ENCODE measurements around the gene BARX2.

BARX2 gene

GRCh38 chr11:129404731-129405130, 29.1 kb downstream of the BARX2 start:
- DNase-seq, result no peak

- DNase-seq, result no peak
Observed at GRCh38 chr11:129408865-129409444, 33.3 kb downstream of the BARX2 start.

DNA sequence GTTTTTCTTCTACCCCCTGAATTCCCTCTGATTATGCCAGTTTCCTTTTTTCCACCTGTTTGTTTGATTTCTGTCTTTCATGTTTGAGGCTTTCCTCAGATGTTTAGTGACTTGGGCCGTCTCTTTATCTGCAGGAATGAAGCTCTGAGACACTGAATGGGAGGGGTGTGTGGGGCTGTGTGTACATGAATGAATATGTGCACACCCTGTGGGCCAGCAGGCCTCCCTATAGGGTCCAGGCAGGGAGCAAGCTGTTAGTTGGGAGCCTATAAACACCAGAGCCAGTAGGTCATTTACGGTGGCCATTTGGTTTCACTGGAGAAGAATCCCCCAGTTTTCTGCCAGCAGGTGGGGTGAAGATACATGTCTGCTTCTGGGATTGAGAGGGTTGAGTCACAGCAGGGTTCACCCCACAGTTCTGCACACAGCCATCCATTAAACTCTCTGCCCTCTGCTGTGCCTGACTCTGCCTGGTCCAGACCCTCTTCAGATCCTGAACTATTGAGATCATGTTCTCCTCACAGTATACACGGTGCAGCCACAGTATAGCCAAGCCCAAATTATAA, 34.8 kb downstream of the BARX2 start:
- no peak for DNase-seq

DNA sequence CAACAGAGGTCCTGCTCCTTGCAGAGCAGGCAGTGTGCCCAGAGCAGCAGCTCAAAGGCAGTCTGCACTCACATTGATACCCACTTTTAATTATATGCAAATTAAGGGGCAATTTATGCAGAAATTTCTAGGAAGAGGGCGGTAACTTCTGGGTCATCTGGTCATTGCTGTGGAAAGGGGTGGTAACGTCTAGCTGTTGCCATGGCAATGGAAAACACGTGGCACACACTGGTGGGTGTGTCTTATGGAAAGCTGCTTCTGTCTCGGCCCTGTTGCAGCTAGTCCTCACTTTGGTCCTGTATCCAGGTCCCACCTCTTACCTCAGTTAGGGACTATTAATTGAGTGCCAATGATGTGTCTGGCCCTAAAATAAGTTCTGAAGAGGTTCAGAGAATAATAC, 36.8 kb downstream of the BARX2 start:
- DNase-seq, result no peak

DNA sequence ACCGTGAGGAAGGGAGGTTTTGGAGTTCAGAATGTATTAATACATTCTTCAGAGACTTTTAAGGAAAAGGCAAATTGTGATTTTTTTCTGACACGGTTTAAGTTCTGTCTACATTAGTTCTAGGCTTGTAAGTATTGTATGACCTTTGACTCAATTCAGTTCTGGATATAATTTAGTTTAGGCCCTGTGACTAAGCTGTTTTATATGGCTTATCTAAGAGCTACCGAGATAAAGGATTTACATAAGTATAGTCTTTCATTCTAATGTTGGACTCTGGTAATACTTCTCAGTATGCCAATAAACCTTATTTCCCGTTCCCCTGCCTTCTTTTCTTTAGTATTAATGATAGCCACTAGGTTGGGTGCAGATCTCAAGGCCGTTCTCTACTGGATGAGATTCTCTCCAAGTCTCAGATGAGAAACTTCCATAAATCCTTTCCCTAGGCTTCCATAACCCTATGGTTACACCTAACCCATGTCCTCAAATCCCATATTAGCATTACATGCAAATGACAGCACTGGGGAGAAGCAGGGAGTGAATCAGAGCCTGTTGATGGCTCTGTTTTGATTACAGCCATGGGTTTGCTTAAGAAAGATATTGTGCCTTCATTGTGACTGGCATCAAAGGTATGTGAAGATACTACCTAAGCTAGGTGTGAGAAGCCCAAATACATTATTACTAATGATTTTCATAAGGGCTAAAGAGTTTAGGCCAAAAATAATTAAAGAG, 38.7 kb downstream of the BARX2 start:
- no peak for DNase-seq

GRCh38 chr11:129416080-129416820, 40.6 kb downstream of the BARX2 start:
- no peak for DNase-seq

- DNase-seq, result no peak
Observed at GRCh38 chr11:129417458-129417857, 41.8 kb downstream of the BARX2 start.

GRCh38 chr11:129418039-129418438, 42.4 kb downstream of the BARX2 start:
- DNase-seq, result no peak

DNA sequence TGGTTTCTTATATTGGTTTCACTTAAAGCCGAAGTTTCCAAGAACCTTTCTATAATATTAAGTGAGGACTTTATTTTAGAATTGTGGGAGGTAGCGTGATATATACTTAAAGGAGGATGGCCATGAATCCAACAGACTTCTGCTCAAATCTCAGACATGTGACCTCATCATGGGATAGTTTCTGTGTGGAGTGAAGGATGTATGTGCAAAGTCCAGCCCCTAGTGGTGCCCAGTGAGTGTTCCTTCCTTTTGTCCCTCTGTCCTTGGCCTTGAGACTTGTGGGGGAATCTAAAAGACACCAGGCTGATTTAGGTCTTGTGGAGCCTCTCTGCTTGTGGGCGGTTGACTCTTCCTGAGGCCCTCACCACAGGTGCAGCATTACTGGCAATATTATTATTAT, 43.7 kb downstream of the BARX2 start:
- no peak for DNase-seq

DNA sequence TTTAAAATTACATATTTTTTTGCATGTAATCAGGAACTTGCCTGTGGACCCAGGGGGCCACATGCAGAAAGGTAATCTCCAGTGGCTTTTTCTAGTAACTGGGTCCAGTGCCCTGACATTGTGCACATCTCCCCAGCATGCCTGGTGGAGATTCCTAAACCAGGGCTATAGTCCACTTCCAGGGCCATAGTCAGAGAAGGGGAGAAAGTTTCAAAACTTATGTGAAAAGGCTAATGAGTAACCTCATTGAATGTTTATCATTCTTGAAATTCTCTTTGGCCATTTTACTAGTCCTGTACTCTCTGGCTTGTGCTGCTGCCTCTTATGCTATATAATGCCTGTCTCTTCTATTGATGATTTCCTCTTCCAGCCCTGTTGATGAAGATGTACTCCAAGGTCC, 47.8 kb downstream of the BARX2 start:
- DNase-seq, result no peak

- DNase-seq, result no peak
Observed at GRCh38 chr11:129425214-129425613, 49.6 kb downstream of the BARX2 start.

DNA sequence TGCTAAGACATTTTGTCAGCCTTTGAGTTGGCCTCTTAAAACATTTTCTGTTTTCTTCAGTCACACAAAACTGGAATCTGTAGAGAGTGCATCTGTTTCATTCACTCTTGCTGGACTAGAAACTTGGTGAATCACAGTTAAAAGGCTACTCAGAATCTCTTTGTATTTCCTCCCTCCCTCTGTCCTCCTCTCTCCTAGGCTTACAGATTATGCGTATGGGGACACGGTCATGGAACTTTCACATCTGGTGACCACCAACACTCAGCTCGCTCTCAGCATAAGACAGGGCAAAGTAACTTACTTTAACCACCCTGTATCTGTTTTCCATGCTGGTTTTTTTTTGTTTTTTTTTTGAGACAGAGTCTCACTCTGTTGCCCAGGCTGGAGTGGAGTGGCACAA, 50.4 kb downstream of the BARX2 start:
- DNase-seq, result no peak

GRCh38 chr11:129426776-129427175, 51.1 kb downstream of the BARX2 start:
- no peak for DNase-seq

DNA sequence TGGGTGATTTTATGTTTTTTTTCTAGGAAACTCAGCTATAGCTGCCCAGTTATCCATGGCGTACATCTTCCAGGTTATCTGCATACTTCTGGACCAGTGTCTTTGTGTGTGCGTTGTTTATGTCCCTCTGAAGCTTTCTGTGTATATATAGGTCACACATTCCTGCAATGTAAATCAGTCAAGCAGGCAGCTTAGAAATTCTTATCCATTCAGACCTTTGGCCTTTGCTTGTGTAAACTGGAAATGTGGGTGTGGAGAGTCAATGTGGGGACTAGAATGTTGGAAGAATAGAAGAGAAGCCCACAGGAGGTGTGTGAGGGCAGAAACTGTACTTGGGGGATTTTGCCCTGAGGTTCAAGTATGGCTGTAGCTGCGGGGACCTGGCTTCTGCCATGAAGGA, 51.7 kb downstream of the BARX2 start:
- DNase-seq, result no peak

GRCh38 chr11:129427816-129428406, 52.3 kb downstream of the BARX2 start:
- no peak for DNase-seq

- DNase-seq, result no peak
Observed at GRCh38 chr11:129428557-129428956, 52.9 kb downstream of the BARX2 start.

DNA sequence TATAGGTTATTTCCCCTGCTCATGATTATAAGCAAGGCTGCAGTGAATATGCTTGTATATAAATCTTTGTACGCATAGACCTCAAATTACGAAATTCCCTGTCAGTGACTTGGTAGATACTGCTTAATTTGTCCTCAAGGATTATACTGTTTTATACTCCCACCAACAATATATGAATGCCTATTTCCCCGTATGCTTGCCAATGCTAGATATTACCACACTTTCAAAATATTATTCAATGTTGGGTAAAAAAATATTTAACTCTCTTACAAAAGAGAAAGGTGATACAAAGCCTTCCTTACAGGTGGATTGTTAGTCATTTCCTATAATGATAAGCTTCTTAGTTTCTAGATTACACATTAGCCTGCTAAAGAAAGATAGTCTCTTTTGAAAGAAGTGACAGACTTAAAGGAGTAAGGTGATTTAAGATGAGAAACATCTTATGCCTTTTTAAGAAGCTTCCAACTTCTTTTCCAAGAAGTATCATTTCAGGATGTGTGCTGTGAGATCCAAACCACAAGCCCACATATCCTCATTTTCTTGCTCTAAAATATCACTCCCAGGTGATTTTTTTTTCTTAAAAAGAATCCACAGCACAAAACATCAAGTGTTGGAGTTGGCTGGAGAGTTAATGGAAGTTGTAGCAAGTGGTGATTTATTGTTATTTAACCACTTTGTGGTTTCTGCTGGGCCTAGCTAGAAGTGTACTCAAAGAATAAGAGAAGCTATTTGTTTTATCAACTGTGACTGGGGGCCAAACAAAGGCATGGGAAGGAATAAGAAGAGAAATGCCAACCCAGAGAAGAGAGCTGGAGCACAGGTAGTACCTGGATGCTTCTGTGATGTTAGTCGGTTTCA, 59.2 kb downstream of the BARX2 start:
- peak; percentile 24 to 69 for DNase-seq

DNA sequence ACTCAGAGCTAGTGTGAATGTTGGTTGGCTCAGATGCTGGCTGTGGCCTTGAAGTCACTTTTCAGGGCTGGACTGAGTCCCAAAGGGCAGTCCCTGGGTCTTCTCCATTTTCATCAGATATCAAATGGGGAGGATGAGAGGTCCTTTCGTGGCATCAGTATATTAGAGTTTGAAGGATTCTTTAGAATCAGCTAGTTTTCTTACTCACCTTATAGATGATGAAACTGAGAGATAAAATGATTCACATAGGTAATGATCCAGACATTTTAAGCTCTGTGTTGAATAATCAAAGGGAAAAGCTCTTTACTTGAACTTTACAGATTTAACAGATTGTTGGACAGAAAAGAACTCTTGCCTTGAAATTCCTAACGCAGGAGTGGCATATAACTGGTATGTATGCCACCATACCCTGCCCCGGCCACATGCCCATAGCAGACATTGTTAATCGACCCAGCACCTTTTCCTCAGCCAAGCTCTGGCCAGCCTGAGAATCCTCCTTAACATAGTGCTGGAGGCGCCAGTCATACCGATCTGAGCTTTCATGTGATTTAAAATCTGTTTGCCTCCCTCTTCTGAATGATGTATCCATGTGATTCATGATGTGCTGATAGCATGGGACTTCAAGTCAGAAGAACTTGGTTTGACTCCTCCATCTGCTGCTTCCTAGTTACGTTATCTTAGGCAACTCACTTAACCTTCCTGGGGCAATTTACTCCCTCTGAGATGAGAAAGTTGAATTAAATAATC, 60.0 kb downstream of the BARX2 start:
- DNase-seq, result no peak

- no peak for DNase-seq
Observed at GRCh38 chr11:129436573-129436972, 60.9 kb downstream of the BARX2 start.

DNA sequence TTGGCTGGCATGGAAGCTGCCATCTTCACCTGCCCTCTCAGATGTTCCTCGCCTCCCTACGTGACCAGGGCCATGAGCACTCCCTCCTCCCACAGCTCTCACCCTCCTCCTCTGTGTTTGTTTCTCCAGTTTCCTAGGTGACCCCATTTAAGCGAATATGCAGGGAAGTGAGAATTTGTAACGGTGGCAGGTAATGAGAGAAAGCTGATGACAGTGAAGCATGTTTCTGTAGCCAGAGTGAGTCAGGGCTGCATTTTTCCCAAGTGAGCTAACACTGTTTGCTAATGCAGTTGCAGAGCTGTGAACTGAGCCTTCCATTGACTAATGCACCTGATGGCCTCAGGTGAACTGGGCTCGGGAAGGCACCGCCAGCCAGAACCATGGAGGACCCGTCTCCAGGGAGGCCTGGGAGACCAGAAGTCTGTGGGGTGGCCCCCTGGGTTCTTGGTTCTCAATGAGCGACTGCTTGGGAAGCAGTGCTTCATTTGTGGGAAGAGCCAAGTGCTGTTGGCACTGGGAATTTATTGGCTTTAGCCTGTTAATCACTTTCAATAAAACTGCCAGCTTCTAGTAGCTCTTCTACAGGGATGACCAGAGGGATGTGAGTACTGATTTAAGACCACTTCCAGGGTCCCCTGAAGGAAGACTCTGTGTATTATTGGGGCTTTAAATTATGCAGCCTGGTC, 64.5 kb downstream of the BARX2 start:
- no peak for DNase-seq

DNA sequence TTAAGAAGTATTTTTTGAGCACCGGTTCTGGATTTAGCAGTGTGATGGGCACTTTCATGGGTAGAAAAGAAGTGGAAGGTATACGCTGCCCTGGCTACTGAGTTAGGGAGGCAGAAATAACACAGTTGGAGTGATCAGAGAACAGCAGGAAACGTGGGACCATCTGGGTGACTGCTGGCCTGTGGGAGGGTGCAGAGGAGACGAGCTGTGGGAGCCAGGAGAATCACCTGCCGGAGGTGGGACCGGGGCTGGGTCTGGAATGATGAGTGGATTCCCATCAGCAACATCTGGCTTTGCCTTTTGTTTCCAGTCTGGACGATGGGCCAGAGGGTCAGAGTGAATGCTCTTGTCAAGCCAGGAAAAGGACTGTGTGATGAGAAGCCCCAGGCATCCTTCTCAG, 66.5 kb downstream of the BARX2 start:
- DNase-seq, result no peak
